Thymus (tissue), 11 donors: Measurements from ENCODE around the gene SLCO3A1. TPM values are rescaled to one million over a fixed set of nuclear protein-coding genes. Genes with fewer than 3 reads are reported as not detected.

Experiments used
- DNase-seq, 9 donors: peaks; one replicate each; pipeline ENCODE4 v3.0.0-alpha.2; 2013; ENCODE audit warnings: low spot score in 9 of 9, low read depth in 6 of 9, missing footprints in 1 of 9
- H3K27ac ChIP-seq, 2 donors: one replicate each; pipeline ENCODE4 v1.5.1; 2013; ENCODE audit warnings: control low read depth in 1 of 2, low read depth in 1 of 2, low read length in 1 of 2, mild to moderate bottlenecking in 1 of 2, moderate library complexity in 1 of 2
- H3K27me3 ChIP-seq, 2 donors: one replicate each; pipeline ENCODE4 v1.5.1; 2013; ENCODE audit warnings: low read length in 1 of 2; ENCODE audit not compliant: control insufficient read depth in 2 of 2, insufficient read depth in 1 of 2
- H3K36me3 ChIP-seq, 2 donors: one replicate each; pipeline ENCODE4 v1.5.1; 2013; ENCODE audit warnings: low read length in 1 of 2, mild to moderate bottlenecking in 1 of 2, moderate library complexity in 1 of 2; ENCODE audit not compliant: control insufficient read depth in 2 of 2, insufficient read depth in 2 of 2
- H3K4me1 ChIP-seq, 2 donors: one replicate each; pipeline ENCODE4 v1.5.1; 2013; ENCODE audit warnings: low read length in 2 of 2; ENCODE audit not compliant: control insufficient read depth in 2 of 2, insufficient read depth in 2 of 2
- H3K4me3 ChIP-seq, 2 donors: one replicate each; pipeline ENCODE4 v1.5.1; 2013; ENCODE audit warnings: low read length in 2 of 2, control low read depth in 1 of 2, mild to moderate bottlenecking in 1 of 2
- H3K9me3 ChIP-seq, 2 donors: one replicate each; pipeline ENCODE4 v1.5.1; 2013; ENCODE audit warnings: low read length in 1 of 2, mild to moderate bottlenecking in 1 of 2; ENCODE audit not compliant: control insufficient read depth in 2 of 2, insufficient read depth in 1 of 2
- WGBS: extraction: QIAGEN DNeasy Blood & Tissue Kit; methylation state at CpG from one replicate; pipeline ENCODE4 v1.1.7; 2013; 5-methylcytosine and 5-hydroxymethylcytosine counted together
- polyA plus RNA-seq: library from polyadenylated mRNA; stranded (reverse); fragments of 200-250 nt; gene quantifications from one replicate; pipeline ENCODE4 v1.2.3, GENCODE V29; 2013
- total RNA-seq: library from RNA; stranded (reverse); fragments of 120-200 nt; gene quantifications from one replicate; pipeline ENCODE4 v1.2.4, GENCODE V29; 2013
- donor health status: healthy.

SLCO3A1 gene
- total and polyA plus RNA-seq, 2 donors: 1.6 to 7.9 TPM

- H3K27me3 ChIP-seq: no peaks in the 10 kb centered on the region
- H3K27ac ChIP-seq: no peak overlapping the region
- no peaks in the 10 kb centered on the region for H3K9me3 ChIP-seq
- no peaks in the 10 kb centered on the region for H3K4me1 ChIP-seq
- 96% methylated on average over 12 of the region's 12 CpGs for WGBS
- no peaks in the 10 kb centered on the region for H3K36me3 ChIP-seq
- H3K4me3 ChIP-seq: no peak overlapping the region
- no peak for DNase-seq
These were observed 68.3 kb downstream of the SLCO3A1 start for GRCh38 chr15:91921843-91922198.

GRCh38 chr15:91922646-91923547 is 69.4 kb downstream of the SLCO3A1 start:
- Histone ChIP-seq H3K9me3 (no peaks in the 10 kb centered on the region), H3K36me3 (no peaks in the 10 kb centered on the region), H3K27me3 (no peaks in the 10 kb centered on the region), H3K4me3 (no peak overlapping the region), H3K27ac (no peak overlapping the region), H3K4me1 (no peaks in the 10 kb centered on the region)
- WGBS: 91% methylated on average over 10 of the region's 10 CpGs
- no peak for DNase-seq

GRCh38 chr15:91924183-91924582 is 70.7 kb downstream of the SLCO3A1 start:
- Histone ChIP-seq H3K4me1 (no peaks in the 10 kb centered on the region), H3K36me3 (no peaks in the 10 kb centered on the region), H3K27me3 (no peaks in the 10 kb centered on the region), H3K4me3 (no peak overlapping the region), H3K9me3 (no peaks in the 10 kb centered on the region), H3K27ac (no peak overlapping the region)
- DNase-seq: no peak
- 93% methylated on average over 7 of the region's 7 CpGs for WGBS

- Histone ChIP-seq H3K4me3 (no peak overlapping the region), H3K4me1 (no peaks in the 10 kb centered on the region), H3K27me3 (no peaks in the 10 kb centered on the region), H3K27ac (no peak overlapping the region), H3K36me3 (no peaks in the 10 kb centered on the region), H3K9me3 (no peaks in the 10 kb centered on the region)
- WGBS: 96% methylated on average over 4 of the region's 4 CpGs
- DNase-seq: no peak
These were observed 71.5 kb downstream of the SLCO3A1 start for GRCh38 chr15:91924837-91925495.

GRCh38 chr15:91925794-91926193 is 72.3 kb downstream of the SLCO3A1 start:
- no peak overlapping the region for H3K27ac ChIP-seq
- H3K27me3 ChIP-seq: no peaks in the 10 kb centered on the region
- H3K4me3 ChIP-seq: no peak overlapping the region
- no peaks in the 10 kb centered on the region for H3K4me1 ChIP-seq
- no peaks in the 10 kb centered on the region for H3K9me3 ChIP-seq
- WGBS: 95% methylated on average over 3 of the region's 3 CpGs
- no peaks in the 10 kb centered on the region for H3K36me3 ChIP-seq
- DNase-seq: no peak

- H3K27ac ChIP-seq: no peak overlapping the region
- no peak overlapping the region for H3K4me3 ChIP-seq
- H3K9me3 ChIP-seq: no peaks in the 10 kb centered on the region
- H3K36me3 ChIP-seq: no peaks in the 10 kb centered on the region
- no peaks in the 10 kb centered on the region for H3K4me1 ChIP-seq
- WGBS: 64% methylated on average over 4 of the region's 4 CpGs
- DNase-seq: no peak
- no peaks in the 10 kb centered on the region for H3K27me3 ChIP-seq
These were observed 73.4 kb downstream of the SLCO3A1 start for GRCh38 chr15:91926908-91927270.

GRCh38 chr15:91927585-91927984 is 74.1 kb downstream of the SLCO3A1 start:
- H3K4me3 ChIP-seq: no peak overlapping the region
- no peaks in the 10 kb centered on the region for H3K9me3 ChIP-seq
- H3K27ac ChIP-seq: no peak overlapping the region
- 95% methylated on average over 4 of the region's 4 CpGs for WGBS
- H3K36me3 ChIP-seq: no peaks in the 10 kb centered on the region
- no peaks in the 10 kb centered on the region for H3K4me1 ChIP-seq
- DNase-seq: no peak
- H3K27me3 ChIP-seq: no peaks in the 10 kb centered on the region

GRCh38 chr15:91928675-91929074 is 75.2 kb downstream of the SLCO3A1 start:
- no peak for DNase-seq
- 98% methylated on average over 6 of the region's 6 CpGs for WGBS
- H3K4me3 ChIP-seq: no peak overlapping the region
- H3K27me3 ChIP-seq: no peaks in the 10 kb centered on the region
- H3K27ac ChIP-seq: no peak overlapping the region
- no peaks in the 10 kb centered on the region for H3K4me1 ChIP-seq
- no peaks in the 10 kb centered on the region for H3K36me3 ChIP-seq
- H3K9me3 ChIP-seq: no peaks in the 10 kb centered on the region

- no peaks in the 10 kb centered on the region for H3K27me3 ChIP-seq
- no peaks in the 10 kb centered on the region for H3K9me3 ChIP-seq
- 95% methylated on average over 2 of the region's 2 CpGs for WGBS
- H3K27ac ChIP-seq: no peak overlapping the region
- H3K36me3 ChIP-seq: no peaks in the 10 kb centered on the region
- DNase-seq: no peak
- no peak overlapping the region for H3K4me3 ChIP-seq
- no peaks in the 10 kb centered on the region for H3K4me1 ChIP-seq
These were observed 76.0 kb downstream of the SLCO3A1 start for GRCh38 chr15:91929509-91929908.
